HG03460 (cell line): Measurements from ENCODE around the gene RPP40.
"Not testable (repeated sequence)": the region's sequence is repeated elsewhere in the genome, so short reads cannot be mapped to it uniquely, and the experiment has no call there.

Experiments used
- ATAC-seq: cut with Tn5 transposase; IDR thresholded peaks from one replicate; pipeline ENCODE4 v1.9.1; 2021; ENCODE audit not compliant: unreplicated experiment

The RPP40 gene, protein sequence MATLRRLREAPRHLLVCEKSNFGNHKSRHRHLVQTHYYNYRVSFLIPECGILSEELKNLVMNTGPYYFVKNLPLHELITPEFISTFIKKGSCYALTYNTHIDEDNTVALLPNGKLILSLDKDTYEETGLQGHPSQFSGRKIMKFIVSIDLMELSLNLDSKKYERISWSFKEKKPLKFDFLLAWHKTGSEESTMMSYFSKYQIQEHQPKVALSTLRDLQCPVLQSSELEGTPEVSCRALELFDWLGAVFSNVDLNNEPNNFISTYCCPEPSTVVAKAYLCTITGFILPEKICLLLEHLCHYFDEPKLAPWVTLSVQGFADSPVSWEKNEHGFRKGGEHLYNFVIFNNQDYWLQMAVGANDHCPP

DNA sequence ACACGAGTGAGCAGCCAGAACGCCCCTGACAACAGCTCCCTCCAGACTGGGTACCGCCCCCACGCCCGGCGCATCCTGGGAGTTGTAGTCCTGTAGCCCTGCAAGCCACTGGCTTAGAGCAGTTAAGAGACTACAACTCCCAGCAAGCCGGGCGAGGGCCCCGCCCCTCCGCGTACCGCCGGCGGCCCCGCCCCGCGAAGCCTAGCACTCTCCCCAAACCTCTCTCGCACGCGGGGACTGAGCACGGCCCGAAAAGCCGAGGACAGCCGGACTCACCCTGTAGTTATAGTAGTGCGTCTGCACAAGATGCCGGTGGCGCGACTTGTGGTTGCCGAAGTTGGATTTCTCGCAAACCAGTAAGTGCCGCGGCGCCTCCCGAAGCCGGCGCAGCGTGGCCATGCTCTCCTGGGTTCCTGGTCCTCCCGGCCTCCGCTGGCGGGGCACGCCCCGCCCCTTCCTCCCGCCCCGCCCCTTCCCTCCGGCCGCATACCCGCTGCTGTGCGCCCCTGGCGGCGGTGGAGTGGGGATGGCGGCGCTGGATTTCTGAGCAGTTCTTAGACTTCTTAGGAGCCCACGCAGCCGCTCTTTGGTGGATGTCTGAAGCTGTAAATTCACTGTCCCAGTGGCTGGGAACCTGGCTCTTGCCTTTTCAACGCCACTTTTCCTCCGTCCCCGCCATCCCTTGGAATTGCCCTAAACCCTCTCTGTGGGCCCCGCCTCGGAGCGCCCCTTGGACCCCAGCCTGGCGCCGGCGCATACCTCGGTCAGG lies at the start of gene RPP40:
Gene RPP40 (minus strand): TSS at position 434 of the 769 bp plus-strand sequence. CDS start 35 bp downstream, at position 399.
- ATAC-seq = peak; percentile 96

DNA sequence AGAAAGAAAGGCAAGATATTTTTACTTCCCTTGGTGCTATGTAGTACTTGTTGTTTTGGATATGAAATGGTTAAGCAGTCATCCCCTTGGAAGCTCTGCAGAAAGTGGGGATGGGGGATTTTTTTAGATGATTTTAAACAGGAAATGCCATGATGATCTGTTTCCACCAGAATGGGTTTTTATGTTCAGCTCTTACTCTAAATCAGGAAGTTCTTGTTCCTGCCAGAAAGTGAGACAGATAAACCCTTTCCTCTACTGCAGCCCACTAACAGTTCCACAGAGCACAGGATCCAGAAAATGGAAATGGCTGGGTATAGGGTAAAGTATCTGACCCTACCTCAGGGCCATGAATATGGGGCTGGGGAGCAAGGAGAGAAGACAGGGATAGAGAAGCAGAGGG lies 49.2 kb upstream of the RPP40 start:
- ATAC-seq = no peak

DNA sequence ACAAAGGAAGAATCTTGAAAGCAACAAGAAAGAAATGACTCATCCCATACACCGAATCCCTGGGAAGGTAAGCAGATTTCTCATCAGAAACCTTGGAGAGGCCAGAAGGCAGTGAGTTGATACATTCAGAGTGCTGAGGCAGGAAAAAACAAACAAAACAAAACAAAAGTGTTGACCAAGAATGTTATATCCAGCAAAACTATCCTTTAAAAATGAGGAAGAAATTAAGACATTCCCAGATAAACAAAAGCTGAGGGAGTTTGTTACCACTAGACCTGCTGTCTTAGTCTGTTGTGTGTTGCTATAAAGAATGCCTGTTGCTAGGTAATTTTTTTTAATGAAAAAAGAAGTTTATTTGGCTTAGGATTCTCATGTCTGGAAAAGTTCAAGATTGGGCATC lies 47.6 kb upstream of the RPP40 start:
- no peak for ATAC-seq

DNA sequence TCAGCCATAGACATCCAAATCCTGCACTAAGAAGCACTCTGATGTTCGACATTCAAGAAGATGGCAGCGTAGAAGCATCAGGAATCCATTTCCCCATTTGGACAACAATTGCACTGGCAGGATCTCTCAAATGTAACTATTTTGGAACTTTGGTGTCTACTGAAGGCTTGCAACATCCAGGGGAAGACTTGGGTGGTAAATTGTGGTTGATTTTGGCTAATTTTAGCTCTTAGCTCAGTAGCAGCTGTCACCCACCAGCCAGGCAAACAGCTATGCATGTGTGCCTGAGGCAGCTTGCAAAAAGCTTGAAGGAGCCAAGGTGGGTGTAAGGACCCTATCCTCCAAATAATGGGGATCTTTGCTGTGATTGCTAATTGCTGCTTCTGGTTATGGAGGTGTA lies 46.2 kb upstream of the RPP40 start:
- no peak for ATAC-seq

DNA sequence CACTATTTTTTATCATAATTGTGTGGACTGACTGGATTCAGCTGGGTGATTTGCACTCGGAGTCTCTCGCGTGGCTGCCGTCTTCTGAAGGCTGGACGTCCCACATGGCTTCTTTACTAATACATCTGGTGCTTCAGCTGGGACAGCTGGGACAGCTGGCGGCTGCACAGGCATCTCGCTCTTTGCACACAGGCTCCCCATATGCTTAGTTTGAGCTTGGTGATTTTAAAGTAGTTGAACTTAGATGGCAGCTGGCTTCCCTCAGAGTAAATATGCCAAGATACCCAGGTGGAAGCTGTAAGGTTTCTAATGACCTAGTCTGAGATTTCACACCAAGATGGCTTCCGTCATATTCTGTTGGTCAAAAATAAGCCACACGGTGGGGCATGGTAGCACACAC lies 42.6 kb upstream of the RPP40 start:
- no peak for ATAC-seq

DNA sequence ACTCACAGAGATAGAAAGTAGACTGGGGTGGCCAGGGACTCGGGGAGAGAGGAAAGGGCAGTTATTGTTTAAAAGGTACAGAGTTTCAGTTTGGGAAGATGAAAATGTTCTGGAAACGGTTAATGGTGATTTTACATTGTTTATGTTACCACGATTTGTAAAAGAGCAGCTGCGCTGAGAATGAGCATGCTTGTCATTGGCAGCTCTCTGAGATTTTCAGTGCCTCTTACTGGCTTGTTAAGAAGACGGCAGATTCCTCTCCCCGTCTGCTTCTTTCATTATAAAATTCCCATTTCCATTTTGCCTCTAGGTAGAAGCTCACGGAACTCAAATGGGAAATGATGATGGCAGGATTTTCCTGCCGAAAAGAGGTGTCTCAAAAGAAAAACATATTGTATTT lies 41.6 kb upstream of the RPP40 start:
- ATAC-seq = no peak

DNA sequence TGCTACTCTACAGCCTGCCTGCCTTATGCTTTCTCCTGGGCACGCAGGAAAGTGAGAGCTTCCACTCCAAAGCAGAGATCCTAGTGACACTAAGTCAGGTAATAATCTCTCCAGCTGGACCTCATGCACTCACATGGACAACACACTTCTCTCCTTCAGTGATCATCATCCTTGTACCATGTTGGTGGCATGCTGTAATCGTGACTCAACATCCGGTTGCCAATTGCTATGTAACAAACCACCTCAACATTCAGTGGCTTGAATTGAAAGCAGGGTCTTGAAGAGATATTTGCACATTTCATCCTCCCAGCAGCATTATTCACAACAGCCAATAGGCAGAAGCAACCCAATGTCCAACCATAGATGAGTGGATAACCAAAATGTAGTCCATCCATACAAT lies 41.0 kb upstream of the RPP40 start:
- ATAC-seq = no peak

DNA sequence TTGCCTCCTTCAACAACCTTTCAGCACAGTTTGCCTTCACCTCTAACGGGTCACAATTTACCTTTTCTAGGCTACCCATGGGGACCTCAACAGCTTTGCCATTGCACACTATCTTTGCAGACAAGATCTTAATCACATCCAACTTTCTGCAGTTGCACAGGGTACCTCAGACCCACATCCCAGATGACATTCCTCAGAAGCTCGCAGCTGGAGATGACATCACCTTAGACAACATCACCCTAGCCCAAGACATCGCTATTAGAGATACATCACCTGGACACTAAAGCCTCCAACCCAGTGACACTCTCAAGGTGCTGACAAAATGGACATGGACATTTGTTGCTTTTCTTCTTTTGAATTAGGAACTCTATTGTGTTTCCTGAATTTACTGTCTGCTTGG lies 38.6 kb upstream of the RPP40 start:
- no peak for ATAC-seq

DNA sequence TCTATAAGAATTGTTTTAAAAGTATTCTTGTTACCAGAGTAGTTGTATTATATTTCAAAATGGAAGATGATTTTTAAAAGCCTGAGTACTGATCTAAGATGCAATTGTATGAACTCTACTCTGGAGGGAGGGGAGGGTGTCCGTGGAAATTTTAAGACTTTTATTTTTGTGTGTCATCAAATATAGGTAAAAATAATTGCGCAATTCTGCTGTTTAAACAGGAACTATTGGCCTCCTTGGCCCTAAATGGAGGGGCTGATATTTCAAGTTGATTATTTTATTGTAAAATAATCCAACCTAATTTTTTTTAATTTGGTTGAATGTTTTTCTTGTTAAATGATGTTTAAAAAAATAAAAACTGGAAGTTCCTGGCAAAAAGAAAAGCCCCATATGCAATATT lies 38.1 kb upstream of the RPP40 start:
- no peak for ATAC-seq

DNA sequence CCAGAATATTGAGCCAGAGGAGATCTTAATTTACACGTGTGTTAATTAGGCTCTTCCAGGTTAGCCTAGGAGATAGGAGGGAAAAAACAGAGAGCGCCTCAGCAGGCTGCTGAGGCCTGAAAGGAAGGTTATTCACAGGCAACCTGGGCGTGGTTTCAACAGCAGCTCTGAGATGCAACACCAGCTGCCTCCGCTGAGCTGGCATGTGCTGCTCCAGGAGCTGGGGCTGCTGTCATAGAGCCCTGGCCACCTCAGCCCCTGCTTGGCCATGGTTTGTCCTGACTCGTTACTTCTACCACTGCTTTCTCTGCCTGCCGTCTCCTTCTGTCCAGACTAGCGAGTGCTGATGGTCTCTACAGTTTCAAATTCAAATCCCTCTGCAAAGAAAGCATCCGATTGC lies 32.4 kb upstream of the RPP40 start:
- ATAC-seq = no peak

DNA sequence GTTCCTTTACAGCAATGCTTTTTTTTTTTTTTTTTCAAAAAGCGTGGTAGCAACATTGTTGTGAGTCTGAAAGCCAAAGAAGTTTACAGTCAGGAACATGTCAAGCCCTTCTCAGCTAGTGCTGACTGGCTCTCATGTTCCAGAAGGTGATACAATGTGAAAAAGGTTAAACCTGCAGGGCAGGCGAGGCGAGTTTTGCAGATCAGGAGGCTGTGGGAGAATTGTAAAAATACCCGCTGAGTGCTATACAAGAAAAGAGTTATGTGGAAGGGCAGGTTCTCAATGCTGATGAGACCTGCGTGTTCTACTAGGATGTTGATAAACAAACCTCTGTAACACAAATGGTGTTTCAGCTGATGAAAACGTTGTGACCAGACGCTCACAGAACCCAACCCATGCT lies 30.9 kb upstream of the RPP40 start:
- ATAC-seq = no peak

DNA sequence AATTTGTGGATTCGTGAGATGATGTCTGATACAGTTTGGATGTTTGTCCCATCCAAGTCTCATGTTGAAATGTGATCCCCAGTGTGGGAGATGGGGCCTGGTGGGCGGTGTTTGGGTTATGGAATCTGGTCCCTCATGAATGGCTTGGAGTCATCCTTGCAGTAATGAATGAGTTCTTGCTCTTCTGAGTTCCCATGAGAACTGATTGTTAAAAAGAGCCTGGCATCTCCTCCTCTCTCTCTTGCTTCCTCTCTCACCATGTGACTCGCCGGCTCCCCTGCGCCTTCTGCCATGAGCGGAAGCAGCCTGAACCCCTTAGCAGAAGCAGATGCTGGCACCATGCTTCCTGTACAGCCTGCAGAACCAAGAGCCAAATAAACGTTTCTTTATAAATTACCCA lies 30.5 kb upstream of the RPP40 start:
- no peak for ATAC-seq

DNA sequence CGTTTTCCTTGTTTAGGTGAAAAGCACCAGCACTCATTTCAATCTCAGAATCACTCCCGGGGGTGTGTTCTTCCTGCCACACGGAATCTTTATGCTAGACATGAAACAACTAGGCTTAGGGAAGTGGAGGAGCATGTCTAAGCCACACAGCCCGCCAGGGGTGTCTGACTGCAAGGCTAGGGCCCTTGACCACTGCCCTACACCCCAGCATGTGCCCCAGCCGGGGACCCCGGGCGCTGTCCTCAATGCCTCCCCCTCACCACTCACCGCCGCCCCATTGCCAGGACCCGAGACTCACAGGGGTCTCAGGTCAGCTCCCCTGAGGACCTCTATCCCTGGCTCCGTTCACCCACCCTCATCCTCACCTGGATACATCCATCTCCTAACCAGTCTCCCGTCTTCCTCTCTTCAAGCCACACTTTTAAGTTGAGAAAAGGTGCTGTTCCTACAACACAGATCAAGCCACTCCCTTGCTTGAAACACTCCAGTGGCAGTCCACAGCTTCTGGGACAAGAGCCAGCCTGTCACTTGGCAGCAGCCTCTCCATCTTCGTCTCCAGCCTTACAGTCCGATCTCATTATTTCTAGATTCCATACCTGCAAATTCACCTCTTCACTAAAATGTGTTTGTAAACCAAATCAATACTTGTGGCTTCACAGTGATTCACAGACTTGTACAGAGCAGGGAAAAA lies 29.5 kb upstream of the RPP40 start:
- ATAC-seq = not testable (repeated sequence)

DNA sequence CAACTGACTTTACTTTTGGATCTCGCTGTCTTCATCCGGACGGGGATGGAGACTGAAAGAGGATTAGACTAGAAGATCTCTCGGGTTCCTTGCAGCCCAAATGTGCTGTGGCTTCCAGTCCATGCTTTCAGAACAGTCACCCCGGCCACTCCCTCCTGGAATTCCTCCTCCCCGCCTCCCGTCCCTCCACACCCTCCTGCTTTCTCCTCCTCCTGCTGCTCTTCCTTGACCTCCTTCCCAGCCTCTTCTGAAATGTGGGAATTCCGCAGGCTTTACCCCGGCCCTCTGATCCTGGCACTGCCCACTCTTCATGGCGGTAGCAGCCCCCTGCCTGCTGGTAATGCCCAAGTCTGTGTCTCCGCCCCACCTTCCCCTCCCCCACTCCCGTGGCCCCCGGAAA lies 28.9 kb upstream of the RPP40 start:
- not testable (repeated sequence) for ATAC-seq

DNA sequence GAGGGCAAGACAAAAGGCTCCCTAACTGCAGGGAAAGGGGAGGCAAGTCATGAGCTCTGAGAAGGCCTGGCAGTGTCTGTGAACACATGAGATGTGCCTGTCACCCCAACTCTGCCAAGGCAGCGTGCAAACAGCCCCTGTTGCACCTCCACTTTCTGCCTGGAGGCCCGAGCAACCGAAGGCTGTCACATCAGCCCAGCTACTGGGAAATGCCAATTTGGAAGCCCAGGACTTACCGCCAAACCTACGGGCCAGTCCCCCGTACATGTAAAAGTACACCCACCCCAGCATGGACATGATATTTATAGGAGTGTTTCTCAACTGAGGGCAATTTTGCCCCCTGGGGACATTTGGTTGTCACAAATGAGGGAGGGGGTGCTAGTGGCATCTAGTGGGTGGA lies 27.3 kb upstream of the RPP40 start:
- no peak for ATAC-seq

DNA sequence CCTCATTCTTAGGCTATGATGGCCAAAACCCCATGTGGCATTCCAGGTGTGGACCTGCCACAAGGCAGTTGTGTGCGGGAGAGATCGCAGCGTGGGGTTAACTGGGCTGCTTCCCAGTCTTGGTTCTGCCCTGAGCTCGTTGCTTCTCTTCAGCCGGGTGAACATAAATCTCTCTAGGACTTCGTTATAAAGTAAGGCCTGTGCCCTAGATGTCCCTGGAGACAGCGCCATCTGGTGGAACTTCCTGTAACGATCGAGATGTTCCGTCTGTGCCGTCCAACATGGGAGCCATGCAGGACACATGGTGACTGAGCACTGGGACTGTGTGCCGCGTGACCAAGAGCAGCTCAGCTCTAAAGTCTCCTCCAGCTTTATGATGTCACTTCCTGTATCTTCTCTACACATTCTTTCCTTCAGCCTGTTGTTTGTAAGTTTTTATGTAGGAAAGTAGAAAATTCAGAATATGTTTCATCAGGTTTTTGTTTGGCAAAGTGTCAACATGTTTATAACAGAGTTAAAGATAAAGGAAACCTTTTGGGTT lies 26.8 kb upstream of the RPP40 start:
- ATAC-seq = peak; percentile 85

DNA sequence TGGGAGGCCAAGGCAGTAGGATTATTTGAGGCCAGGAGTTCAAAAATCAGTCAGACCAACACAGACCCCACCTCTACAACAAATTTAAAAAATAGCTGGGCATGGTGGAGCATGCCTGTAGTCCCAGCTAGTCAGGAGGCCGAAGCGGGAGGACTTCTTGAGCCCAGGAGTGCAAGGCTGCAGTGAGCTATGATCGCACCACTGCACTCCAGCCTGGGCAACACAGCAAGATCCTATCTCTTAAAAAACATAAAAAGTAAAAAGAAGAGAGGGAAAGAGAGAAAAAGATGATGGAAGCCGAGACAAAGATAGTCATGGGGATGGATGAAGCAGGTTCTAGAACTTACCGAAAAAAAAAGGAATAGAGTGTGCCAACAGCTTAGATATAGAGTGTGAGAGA lies 25.8 kb upstream of the RPP40 start:
- no peak for ATAC-seq

DNA sequence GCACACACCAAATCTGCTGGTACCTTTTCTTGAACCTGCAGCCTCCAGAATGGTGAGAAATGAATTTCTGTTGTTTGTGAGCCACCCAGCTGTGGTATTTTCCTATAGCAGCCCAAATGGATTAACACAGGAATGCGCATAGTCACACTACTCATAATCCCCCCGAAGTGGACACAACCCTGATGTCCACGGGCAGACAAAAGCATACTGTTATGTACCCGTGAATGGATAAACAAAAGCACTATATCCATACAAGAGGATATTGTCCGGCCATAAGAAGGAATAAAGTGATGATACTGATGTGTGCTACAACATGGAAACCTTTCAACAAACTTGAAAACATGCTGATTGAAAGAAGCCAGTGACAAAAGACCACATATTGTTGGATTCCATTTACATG lies 25.1 kb upstream of the RPP40 start:
- no peak for ATAC-seq

DNA sequence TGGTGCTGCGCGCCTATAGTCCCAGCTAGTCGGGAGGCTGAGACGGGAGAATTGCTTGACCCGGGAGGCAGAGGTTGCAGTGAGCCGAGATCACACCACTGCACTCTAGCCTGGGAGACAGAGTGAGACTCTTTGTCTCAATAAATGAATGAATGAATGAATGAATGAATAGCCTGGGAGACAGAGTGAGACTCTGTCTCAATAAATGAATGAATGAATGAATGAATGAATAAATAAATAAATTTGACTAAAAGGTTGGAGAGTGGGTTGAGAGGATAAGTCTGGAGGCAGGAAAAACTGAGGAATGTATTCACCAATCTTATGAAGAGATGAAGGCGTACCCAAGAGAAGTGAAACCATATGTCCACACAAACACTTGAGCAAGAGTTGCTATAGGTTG lies 24.5 kb upstream of the RPP40 start:
- no peak for ATAC-seq

DNA sequence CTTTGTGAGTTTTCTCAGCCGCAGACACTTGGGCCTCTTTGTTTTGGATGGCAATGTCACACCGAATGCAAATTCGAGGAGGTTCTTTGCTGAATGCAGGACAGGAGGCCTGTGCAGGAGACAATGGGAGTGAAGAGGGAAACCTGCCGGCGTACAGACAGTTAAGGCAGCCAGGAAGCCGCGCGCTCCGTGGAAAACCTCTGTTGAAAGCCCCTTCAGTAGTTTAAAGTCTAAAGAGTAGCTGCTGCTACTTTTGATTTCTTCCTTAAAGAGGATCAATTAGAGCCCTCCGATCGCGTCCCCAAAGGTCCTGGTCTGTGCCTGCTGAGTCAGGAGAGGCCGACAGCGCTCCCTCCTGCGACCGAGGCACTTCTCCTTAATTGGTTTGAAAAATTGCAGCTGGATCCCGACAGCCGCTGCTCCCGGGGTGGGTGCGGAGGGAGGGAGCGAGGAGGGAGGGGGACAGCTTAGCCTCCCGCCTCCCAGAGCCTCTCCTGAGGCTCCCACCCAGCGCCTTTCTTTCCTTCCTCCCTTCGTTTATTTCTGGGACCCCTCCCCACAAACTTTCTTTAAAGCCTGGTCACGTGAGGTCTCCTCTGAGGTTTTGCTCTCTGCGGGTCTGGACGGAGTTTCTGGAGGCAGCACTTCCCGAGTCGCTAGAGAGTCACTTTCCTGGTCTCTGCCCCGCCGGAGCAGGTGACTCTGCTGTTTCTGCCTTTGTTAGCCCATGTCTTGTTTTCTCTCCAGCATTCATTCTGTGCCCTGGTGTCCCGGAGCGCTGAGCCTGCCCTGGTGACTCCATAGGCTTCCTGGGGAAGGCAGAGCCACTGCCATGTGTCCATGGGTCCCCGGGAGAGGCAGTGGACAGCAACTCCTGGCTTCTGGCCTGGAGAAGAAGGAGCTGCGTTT lies 22.3 kb upstream of the RPP40 start:
- no peak for ATAC-seq

DNA sequence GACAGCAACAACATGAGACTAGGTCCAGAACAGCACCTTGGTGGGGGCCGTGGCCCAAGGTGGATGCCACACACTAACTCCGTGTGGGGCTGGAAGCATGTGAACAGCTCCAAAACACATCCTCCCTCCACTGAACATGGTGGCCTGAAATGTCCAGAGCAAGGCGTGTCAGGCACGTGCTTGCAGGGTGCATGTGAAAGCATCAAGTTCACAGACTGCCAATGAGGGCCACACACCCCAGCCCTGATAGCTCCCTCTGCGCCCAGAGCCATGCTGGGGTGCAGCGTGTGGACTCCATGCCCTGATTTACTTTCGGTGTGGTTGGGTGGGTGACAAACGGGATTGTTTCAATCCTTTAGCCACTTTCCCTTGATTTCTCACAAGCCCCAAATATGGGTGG lies 20.1 kb upstream of the RPP40 start:
- ATAC-seq = no peak
